Measurements from ENCODE around the gene VWC2.

VWC2 gene

DNA sequence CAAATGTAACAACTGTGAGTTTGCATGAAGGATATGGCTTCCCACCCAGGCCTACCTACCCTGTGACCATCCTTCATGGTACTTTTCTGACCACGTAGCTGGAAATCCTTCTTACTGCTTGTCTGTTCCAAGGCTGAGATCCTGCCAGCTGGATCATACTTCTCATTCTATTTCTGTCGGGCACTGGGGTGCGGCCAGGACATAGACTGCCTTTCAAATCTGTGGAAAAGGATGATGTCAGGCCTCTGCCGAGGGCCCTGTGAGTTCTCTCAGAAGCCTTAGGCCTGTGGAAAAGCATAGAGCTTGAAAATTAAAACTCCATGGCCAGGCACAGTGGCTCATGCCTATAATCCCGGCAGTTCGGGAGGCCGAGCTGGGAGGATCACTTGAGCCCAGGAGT lies 10.0 kb downstream of the VWC2 start:
- DNase-seq (ENCODE audit: low spot score) = no peak

- no peak for DNase-seq (ENCODE audit: low spot score)
These were observed 14.5 kb downstream of the VWC2 start for GRCh38 chr7:49787980-49788379.

- no peak for DNase-seq (ENCODE audit: low spot score)
These were observed 15.1 kb downstream of the VWC2 start for GRCh38 chr7:49788455-49789059.

DNA sequence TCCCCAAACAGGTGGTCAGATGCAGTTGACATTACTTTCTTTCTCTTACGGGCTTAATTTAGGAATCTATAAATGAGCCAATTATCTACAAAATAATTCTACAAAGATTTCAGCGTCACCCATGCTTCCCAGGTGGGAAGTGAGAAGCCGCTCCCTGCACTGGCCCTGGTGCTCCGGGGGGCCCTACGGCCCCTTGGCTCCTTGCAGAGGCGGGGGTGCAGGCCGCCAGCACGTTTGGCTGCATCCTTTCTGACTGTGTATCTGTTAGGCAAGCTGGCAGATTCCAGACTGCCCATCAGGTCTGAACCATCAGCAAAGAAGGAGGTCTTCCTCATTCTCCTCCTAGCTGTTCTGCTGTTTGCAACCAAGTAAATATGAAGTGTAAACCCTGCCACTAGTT lies 16.3 kb downstream of the VWC2 start:
- DNase-seq (ENCODE audit: low spot score) = no peak

DNA sequence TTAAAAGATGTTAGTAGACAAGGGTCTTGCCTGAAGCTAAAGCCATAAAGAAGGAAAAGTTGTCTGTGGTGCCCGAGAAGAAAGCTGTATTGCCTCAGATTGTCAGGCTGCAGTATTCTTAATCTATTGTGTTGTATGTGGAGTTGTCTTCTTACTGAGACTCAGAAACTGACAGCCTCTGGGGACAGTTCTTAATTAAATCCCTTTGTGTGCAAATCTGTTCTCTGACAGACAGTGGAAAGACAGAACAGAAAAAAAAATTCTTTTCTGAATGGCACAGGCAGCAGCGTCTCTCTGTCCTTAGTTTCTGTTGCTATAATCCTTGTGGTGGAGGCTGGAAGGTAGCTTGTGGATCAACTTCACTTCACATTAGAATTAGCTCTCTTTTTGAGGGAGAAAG lies 16.8 kb downstream of the VWC2 start:
- DNase-seq (ENCODE audit: low spot score) = no peak

- peak; percentile 55 for DNase-seq (ENCODE audit: low spot score)
These were observed 17.8 kb downstream of the VWC2 start for GRCh38 chr7:49791088-49791741.

GRCh38 chr7:49797987-49798660 lies 24.7 kb downstream of the VWC2 start:
- DNase-seq (ENCODE audit: low spot score) = no peak

GRCh38 chr7:49800031-49800430 lies 26.6 kb downstream of the VWC2 start:
- no peak for DNase-seq (ENCODE audit: low spot score)

DNA sequence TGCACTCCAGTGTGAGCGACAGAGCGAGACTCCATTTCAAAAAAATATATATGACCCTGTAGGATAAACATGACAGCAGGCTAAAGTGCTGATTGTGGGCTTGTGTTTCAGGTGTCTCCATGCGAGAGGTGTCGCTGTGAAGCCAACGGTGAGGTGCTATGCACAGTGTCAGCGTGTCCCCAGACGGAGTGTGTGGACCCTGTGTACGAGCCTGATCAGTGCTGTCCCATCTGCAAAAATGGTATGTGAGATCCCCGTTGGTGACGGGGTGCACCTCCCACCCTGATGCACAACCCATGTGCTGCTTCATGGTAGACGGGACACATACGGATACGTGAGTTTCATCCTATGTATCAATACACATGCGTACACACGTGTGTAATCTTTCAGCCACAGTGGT lies 29.2 kb downstream of the VWC2 start:
- no peak for DNase-seq (ENCODE audit: low spot score)

DNA sequence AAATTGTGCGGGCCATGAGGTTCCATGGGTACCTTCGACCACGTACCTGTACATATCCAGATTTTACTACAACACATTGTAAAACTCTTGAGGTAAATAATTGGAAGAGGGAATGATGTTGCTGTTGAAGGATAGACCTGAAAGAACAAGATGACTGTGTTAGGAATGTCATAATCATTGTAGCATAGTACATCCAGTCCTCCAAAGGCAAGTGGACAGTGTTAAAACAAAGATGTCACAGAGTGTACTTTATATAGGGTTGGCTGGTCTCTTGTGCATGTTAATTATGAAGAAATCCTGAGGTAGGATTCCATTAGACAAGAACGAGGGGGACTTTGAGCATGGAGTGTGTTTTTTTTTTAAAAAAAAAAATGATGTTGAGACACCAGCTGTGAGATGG lies 30.4 kb downstream of the VWC2 start:
- no peak for DNase-seq (ENCODE audit: low spot score)

- no peak for DNase-seq (ENCODE audit: low spot score)
These were observed 32.1 kb downstream of the VWC2 start for GRCh38 chr7:49805371-49806007.

DNA sequence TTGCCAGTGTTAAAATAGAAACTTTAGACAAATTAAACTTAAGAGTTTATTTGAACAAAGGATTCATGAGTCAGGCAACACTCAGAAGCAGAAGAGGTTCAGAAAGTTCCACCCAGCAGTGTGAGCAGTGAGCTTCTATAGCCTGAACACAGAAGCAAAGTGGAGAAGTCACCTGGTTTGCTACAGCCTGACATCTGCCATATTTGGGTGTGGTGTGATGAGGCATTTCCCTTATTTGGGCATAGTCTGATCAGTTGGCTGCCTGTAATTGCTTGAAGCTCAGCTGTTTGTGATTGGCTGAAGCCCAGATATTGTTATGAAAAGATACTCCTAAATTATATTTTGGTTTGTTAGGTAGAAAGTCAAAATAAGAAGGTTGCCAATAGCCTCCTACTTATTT lies 39.1 kb downstream of the VWC2 start:
- no peak for DNase-seq (ENCODE audit: low spot score)

GRCh38 chr7:49817279-49817678 lies 43.8 kb downstream of the VWC2 start:
- DNase-seq (ENCODE audit: low spot score) = no peak

DNA sequence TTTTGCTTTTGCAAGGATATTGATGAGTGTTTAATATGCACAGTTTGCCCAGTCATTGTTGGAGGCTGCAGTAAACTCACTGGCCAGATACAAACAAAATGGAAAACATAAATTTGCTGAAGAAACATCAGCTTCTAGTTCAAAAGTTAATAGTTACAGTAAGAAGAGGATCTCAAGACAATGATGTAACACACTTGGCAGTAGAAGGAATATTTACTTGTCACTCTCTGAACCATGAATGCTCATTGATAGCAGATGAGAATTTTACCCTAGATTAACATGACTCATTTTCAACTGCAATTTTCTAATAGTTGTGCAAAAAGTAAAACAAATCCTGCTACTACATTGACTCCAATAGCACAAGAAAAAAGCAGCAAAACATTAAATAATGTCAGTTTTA lies 47.7 kb downstream of the VWC2 start:
- DNase-seq (ENCODE audit: low spot score) = no peak

- no peak for DNase-seq (ENCODE audit: low spot score)
These were observed 49.4 kb downstream of the VWC2 start for GRCh38 chr7:49822856-49823255.

- no peak for DNase-seq (ENCODE audit: low spot score)
These were observed 50.1 kb downstream of the VWC2 start for GRCh38 chr7:49823566-49823965.

DNA sequence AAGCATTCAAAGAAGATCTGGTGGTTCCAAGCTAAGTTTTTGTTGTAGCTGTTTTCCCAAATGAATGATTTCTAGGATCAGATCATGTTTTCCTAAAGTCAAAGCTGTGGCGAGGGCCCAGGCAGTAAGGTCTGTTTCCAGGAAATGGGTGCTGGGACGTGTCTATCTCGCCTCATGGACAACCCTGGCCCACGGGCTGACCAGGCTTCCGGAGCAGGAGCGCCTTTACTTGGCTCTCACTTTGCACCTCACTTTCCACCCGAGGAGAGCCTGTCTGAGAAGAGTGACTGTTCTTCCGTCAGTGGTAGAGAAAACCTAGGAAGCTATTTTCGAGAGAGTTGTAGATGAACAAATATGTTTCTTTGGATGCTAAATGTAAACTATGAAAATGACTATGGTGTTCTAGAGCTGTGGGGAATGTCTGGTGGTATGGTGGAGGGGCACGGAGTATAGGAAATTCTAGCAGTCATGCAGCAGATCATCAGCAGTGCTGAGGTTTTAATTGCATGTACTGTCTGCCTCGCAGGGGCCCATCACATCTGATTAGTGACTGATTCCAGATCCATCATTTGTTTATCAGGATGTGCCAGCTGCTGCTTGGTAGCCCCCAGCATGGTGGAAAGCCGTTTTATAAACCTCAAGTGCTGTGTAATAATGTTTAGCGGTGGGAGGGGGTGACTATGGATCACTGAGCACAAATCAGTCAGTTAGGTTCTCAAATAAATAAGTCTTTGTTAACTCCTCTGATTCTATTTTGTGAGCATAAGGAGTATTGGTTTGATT lies 66.6 kb downstream of the VWC2 start:
- no peak for DNase-seq (ENCODE audit: low spot score)

- no peak for DNase-seq (ENCODE audit: low spot score)
These were observed 67.4 kb downstream of the VWC2 start for GRCh38 chr7:49840751-49841405.

DNA sequence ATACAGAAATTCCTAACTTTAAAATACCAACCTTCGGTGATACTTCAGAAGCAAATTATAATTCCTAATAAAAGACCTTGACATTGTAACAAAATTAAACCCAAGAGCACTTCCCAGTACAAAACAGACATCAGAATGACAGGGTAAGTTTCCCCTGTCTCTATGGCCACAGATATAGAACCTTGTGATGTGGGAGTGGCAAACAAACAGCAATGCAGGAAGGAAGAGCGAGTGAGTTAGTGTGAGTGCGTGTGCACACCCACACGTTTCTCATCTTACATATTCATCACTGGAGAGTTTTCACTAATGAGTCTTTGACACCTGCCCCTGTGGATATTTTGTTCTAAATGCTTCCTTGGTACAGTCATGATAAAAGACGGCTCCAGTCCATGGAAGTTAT lies 72.2 kb downstream of the VWC2 start:
- peak; percentile 2 for DNase-seq (ENCODE audit: low spot score)

GRCh38 chr7:49848211-49848841 lies 74.9 kb downstream of the VWC2 start:
- DNase-seq (ENCODE audit: low spot score) = peak; percentile 3

DNA sequence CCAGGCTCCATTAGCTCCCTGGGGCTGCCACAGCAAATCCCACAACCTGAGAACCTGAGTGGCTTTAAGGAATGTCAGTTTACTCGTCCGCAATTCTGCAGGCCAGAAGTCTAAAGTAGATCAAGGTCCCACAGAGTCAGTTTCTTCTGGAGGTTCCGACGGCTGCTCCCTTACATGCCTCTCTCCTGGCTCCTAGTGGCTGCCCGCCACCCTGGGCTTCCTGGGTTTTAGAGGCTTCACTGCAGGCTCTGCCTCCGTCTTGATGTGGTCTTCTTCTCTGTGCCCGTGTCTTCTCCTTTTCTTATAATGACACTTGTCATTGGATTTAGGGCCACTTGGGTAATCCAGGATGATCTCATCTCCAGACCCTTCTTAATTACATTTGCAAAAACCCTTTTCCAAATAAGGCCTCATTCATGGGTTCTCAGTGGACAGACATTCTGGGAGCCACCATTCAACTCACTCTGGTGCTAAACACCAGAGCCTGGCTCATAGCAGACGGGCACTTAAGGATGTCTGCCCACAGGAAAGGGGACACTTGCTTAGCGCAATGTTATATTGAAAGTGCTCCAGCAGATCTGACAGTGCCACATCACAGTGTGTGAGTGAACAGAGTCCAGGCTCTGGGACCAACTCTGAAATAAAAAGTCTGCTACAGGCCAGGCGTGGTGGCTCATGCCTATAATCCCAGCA lies 77.6 kb downstream of the VWC2 start:
- DNase-seq (ENCODE audit: low spot score) = no peak
